ENCODE data around the gene CSTPP1.
"Not testable (repeated sequence)": the region's sequence is repeated elsewhere in the genome, so short reads cannot be mapped to it uniquely, and the experiment has no call there.

Gene CSTPP1

GRCh38 chr11:47106798-47107411, 170.3 kb downstream of the CSTPP1 start:
- TF ChIP-seq CTCF (conservative IDR thresholded peaks at IDR 0.05; ENCODE audit: low read depth, low read length): no peak
- DNase-seq (ENCODE audit: low read depth): no peak
- no peak overlapping the region for H3K4me3 ChIP-seq (ENCODE audit: low read length)

- no peak for DNase-seq (ENCODE audit: low read depth)
- no peak for TF ChIP-seq CTCF (conservative IDR thresholded peaks at IDR 0.05; ENCODE audit: low read depth, low read length)
These were observed 171.2 kb downstream of the CSTPP1 start for GRCh38 chr11:47107744-47108143.

GRCh38 chr11:47108214-47108613, 171.7 kb downstream of the CSTPP1 start:
- H3K4me3 ChIP-seq (ENCODE audit: low read length): no peak overlapping the region
- no peak for DNase-seq (ENCODE audit: low read depth)
- TF ChIP-seq CTCF (conservative IDR thresholded peaks at IDR 0.05; ENCODE audit: low read depth, low read length): no peak

More at GRCh38 chr11:47107744-47108143, 171.2 kb downstream of the CSTPP1 start:
- H3K4me3 ChIP-seq (ENCODE audit: low read length): no peak overlapping the region

- TF ChIP-seq CTCF (conservative IDR thresholded peaks at IDR 0.05; ENCODE audit: low read depth, low read length): no peak
- peak; percentile 55 for DNase-seq (ENCODE audit: low read depth)
- H3K4me3 ChIP-seq (ENCODE audit: low read length): no peak overlapping the region
These were observed 172.6 kb downstream of the CSTPP1 start for GRCh38 chr11:47109051-47109726.

- TF ChIP-seq CTCF (conservative IDR thresholded peaks at IDR 0.05; ENCODE audit: low read depth, low read length): no peak
- DNase-seq (ENCODE audit: low read depth): no peak
- H3K4me3 ChIP-seq (ENCODE audit: low read length): no peak overlapping the region
These were observed 173.2 kb downstream of the CSTPP1 start for GRCh38 chr11:47109727-47110246.

GRCh38 chr11:47111318-47111804, 174.8 kb downstream of the CSTPP1 start:
- no peak for TF ChIP-seq CTCF (conservative IDR thresholded peaks at IDR 0.05; ENCODE audit: low read depth, low read length)
- H3K4me3 ChIP-seq (ENCODE audit: low read length): no peak overlapping the region
- no peak for DNase-seq (ENCODE audit: low read depth)

- H3K4me3 ChIP-seq (ENCODE audit: low read length); DNase-seq (ENCODE audit: low read depth): not testable (repeated sequence)
These were observed 176.4 kb downstream of the CSTPP1 start for GRCh38 chr11:47112941-47113340.

- not testable (repeated sequence) for DNase-seq (ENCODE audit: low read depth); H3K4me3 ChIP-seq (ENCODE audit: low read length)
These were observed 182.6 kb downstream of the CSTPP1 start for GRCh38 chr11:47118958-47119688.
